ENCODE measurements around the gene LPAR1. TPM values are rescaled to one million over a fixed set of nuclear protein-coding genes. Genes with fewer than 3 reads are reported as not detected.
A peak's percentile ranks its signal among the peaks of the same experiment; 100 is the strongest.

Gene LPAR1
- total RNA-seq (under 1 TPM in 1 of 2 experiments, not detected in 1; 0.12 TPM), polyA plus RNA-seq (not detected)

DNA sequence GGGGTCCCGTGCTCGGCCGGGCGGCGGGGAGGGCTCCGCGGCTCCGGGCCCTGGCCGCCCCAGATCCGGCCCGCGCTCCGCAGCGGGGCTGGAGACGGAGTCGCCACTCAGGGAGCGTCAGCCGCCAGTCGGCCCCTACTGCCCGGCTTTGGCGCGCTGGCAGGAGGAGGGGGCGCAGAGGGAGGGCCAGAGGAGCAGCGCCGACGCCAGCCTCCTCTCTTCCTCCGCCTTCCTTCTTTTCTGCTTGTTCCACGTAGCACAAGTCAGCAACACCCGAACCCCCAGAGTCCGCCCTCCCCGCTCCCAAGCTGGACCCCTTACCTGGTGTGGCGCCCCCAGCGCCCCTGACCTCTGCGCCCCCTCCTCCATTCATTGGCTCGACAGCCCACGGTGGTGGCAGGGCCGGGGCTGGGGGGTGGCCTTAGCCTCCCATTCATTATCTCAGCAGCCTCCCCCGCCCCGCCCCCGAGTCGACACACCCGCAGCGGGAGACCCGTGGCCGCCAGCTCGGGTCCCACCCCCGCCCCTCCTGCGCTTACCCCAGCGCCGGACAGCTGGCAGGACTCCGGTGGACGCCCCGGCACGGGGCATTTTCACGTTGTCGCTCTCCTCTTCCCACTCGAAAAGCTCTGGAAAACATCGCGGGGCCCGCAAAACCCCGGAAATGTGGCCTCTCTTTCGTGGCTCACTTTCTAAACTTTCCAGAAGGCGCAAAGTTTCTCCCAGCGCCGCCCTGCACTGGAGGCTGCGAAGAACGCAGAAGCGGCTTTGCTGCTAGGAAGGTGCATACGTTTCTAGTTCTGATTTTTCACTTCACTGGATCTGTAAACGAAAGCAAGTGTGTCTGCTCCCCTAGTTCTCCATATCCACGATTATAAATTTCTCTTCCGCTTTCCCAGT is at the start of gene LPAR1:
TSS of gene LPAR1 (minus strand) at position 140 of the 900 bp plus-strand sequence. CDS start 66,353 bp downstream, outside the sequence.
- peaks cover 0 to 6% (median 0%) of the 10 kb centered on the region in 8 donors for H3K9me3 Mint-ChIP-seq
- CTCF ChIA-PET (ENCODE audit: partially characterized antibody) = no interaction called here

GRCh38 chr9:111078391-111079038 is 40.2 kb upstream of the LPAR1 start:
- Histone ChIP-seq H3K27me3 (ENCODE audit: insufficient read depth, low read length) (no peaks in the 10 kb centered on the region), H3K27ac (ENCODE audit: low read depth, low read length) (no peak overlapping the region), H3K4me1 (ENCODE audit: insufficient read depth, low read length) (no peaks in the 10 kb centered on the region), H3K36me3 (ENCODE audit: insufficient read depth, low read length) (no peaks in the 10 kb centered on the region), H3K9me3 (ENCODE audit: control insufficient read depth in 1 of 2, low read length in 2 of 2) (no peaks in the 10 kb centered on the region), H3K4me3 (ENCODE audit: low read length in 2 of 2) (no peak overlapping the region)
- Mint-ChIP-seq H3K4me3 (no peak overlapping the region), H3K9me3 (peaks cover 0 to 2% (median 0%) of the 10 kb centered on the region in 8 donors), H3K4me1 (no peaks in the 10 kb centered on the region), H3K36me3 (no peaks in the 10 kb centered on the region), H3K27me3 (peaks cover 2 to 3% of the 10 kb centered on the region in 2 donors), H3K27ac (no peak overlapping the region)
- intact Hi-C loops (cut with micrococcal nuclease) = no loop called here
- ChIA-PET POLR2A (ENCODE audit: partially characterized antibody) (no interaction called here), CTCF (ENCODE audit: partially characterized antibody) (no interaction called here)
- no peak for DNase-seq

More for the DNA sequence above, at the start of gene LPAR1:
- H3K27ac ChIP-seq (ENCODE audit: low read depth, low read length) = no peak within 1 kb of the TSS
- Mint-ChIP-seq H3K36me3 (no peaks in the 10 kb centered on the region), H3K4me3 (peak within 1 kb of the TSS in 7 of 8 donors; percentile 5 to 63 (median 53)), H3K27me3 (peaks cover 35 to 41% of the 10 kb centered on the region in 2 donors), H3K4me1 (peaks cover 7 to 12% (median 9%) of the 10 kb centered on the region in 4 donors), H3K27ac (peak within 1 kb of the TSS in 1 of 7 donors; percentile 44)
- peaks cover 5% of the 10 kb centered on the region for H3K27me3 ChIP-seq (ENCODE audit: insufficient read depth, low read length)
- no peaks in the 10 kb centered on the region for H3K4me1 ChIP-seq (ENCODE audit: insufficient read depth, low read length)
- no peaks in the 10 kb centered on the region for H3K36me3 ChIP-seq (ENCODE audit: insufficient read depth, low read length)
- POLR2A ChIA-PET (ENCODE audit: partially characterized antibody) = no interaction called here
- no peak for DNase-seq
- no peaks in the 10 kb centered on the region for H3K9me3 ChIP-seq (ENCODE audit: control insufficient read depth in 1 of 2, low read length in 2 of 2)
- no peak within 1 kb of the TSS for H3K4me3 ChIP-seq (ENCODE audit: low read length in 2 of 2)
- intact Hi-C loops (cut with micrococcal nuclease) = no loop called here

- no peak for DNase-seq
- Mint-ChIP-seq H3K36me3 (no peaks in the 10 kb centered on the region), H3K27me3 (peaks cover 2 to 6% of the 10 kb centered on the region in 2 donors), H3K4me3 (no peak overlapping the region), H3K9me3 (peaks cover 0 to 2% (median 0%) of the 10 kb centered on the region in 8 donors), H3K4me1 (no peaks in the 10 kb centered on the region), H3K27ac (no peak overlapping the region)
- H3K36me3 ChIP-seq (ENCODE audit: insufficient read depth, low read length) = no peaks in the 10 kb centered on the region
- ChIA-PET POLR2A (ENCODE audit: partially characterized antibody) (no interaction called here), CTCF (ENCODE audit: partially characterized antibody) (no interaction called here)
- H3K9me3 ChIP-seq (ENCODE audit: control insufficient read depth in 1 of 2, low read length in 2 of 2) = no peaks in the 10 kb centered on the region
- H3K4me3 ChIP-seq (ENCODE audit: low read length in 2 of 2) = no peak overlapping the region
- H3K27ac ChIP-seq (ENCODE audit: low read depth, low read length) = no peak overlapping the region
- no peaks in the 10 kb centered on the region for H3K27me3 ChIP-seq (ENCODE audit: insufficient read depth, low read length)
- intact Hi-C loops (cut with micrococcal nuclease) = no loop called here
- no peaks in the 10 kb centered on the region for H3K4me1 ChIP-seq (ENCODE audit: insufficient read depth, low read length)
These were observed 38.2 kb upstream of the LPAR1 start for GRCh38 chr9:111076519-111076918.

DNA sequence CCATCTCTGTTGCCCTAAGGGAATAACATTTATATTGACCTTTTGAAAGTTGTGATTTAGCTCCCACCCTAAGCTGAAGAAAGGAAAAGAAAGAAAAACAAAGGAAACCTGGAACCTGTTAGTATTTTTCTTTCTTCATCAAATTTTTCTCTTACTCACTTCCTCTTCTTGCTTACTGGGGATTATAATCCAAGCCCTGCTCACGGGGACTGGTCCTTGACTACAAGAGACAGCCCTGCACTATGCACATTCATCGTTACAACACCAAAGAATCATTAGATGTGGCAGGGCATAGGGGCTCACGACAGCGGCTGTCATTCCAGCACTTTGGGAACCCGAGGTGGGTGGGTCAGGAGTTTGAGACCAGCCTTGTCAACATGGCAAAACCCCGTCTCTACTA is 37.8 kb upstream of the LPAR1 start:
- Mint-ChIP-seq H3K4me3 (no peak overlapping the region), H3K9me3 (peaks cover 0 to 2% (median 0%) of the 10 kb centered on the region in 8 donors), H3K36me3 (no peaks in the 10 kb centered on the region), H3K27me3 (peaks cover 2 to 6% of the 10 kb centered on the region in 2 donors), H3K4me1 (no peaks in the 10 kb centered on the region), H3K27ac (no peak overlapping the region)
- CTCF ChIA-PET (ENCODE audit: partially characterized antibody) = no interaction called here
- POLR2A ChIA-PET (ENCODE audit: partially characterized antibody) = no interaction called here
- H3K27ac ChIP-seq (ENCODE audit: low read depth, low read length) = no peak overlapping the region
- H3K27me3 ChIP-seq (ENCODE audit: insufficient read depth, low read length) = no peaks in the 10 kb centered on the region
- intact Hi-C loops (cut with micrococcal nuclease) = no loop called here
- DNase-seq = no peak
- no peaks in the 10 kb centered on the region for H3K4me1 ChIP-seq (ENCODE audit: insufficient read depth, low read length)
- H3K9me3 ChIP-seq (ENCODE audit: control insufficient read depth in 1 of 2, low read length in 2 of 2) = no peaks in the 10 kb centered on the region
- no peak overlapping the region for H3K4me3 ChIP-seq (ENCODE audit: low read length in 2 of 2)
- H3K36me3 ChIP-seq (ENCODE audit: insufficient read depth, low read length) = no peaks in the 10 kb centered on the region

GRCh38 chr9:111074395-111074794 is 36.1 kb upstream of the LPAR1 start:
- H3K27ac ChIP-seq (ENCODE audit: low read depth, low read length) = no peak overlapping the region
- no peaks in the 10 kb centered on the region for H3K4me1 Mint-ChIP-seq

DNA sequence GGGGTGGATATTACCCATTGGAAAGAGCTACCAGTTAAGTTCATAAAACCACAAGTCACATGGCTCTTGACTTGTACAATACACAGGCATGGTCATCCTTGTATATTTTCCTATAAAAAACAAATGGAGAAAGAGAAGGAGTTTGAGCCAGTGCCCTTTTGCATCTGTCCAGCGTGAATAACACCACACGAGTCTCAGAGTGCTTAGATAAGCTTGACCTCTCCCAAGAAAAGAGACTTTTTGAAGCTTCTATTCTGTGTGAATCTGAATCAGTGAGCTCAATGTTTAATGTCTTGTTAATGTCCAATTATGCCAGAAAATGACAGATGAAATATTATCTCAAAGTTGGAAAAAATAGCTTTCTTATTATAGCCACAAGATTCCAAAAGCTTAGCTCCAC is 30.9 kb upstream of the LPAR1 start:
- Mint-ChIP-seq H3K36me3 (no peaks in the 10 kb centered on the region), H3K4me3 (no peak overlapping the region), H3K27me3 (peaks cover 0 to 4% of the 10 kb centered on the region in 2 donors), H3K27ac (no peak overlapping the region), H3K4me1 (no peaks in the 10 kb centered on the region), H3K9me3 (peaks cover 0 to 7% (median 0%) of the 10 kb centered on the region in 8 donors)
- intact Hi-C loops (cut with micrococcal nuclease) = no loop called here
- H3K4me1 ChIP-seq (ENCODE audit: insufficient read depth, low read length) = no peaks in the 10 kb centered on the region
- DNase-seq = no peak
- H3K27me3 ChIP-seq (ENCODE audit: insufficient read depth, low read length) = no peaks in the 10 kb centered on the region
- no peak overlapping the region for H3K4me3 ChIP-seq (ENCODE audit: low read length in 2 of 2)
- H3K9me3 ChIP-seq (ENCODE audit: control insufficient read depth in 1 of 2, low read length in 2 of 2) = no peaks in the 10 kb centered on the region
- CTCF ChIA-PET (ENCODE audit: partially characterized antibody) = no interaction called here
- no peak overlapping the region for H3K27ac ChIP-seq (ENCODE audit: low read depth, low read length)
- POLR2A ChIA-PET (ENCODE audit: partially characterized antibody) = no interaction called here
- no peaks in the 10 kb centered on the region for H3K36me3 ChIP-seq (ENCODE audit: insufficient read depth, low read length)

More at GRCh38 chr9:111074395-111074794, 36.1 kb upstream of the LPAR1 start:
- no peaks in the 10 kb centered on the region for H3K27me3 ChIP-seq (ENCODE audit: insufficient read depth, low read length)
- intact Hi-C loops (cut with micrococcal nuclease) = no loop called here
- ChIA-PET CTCF (ENCODE audit: partially characterized antibody) (no interaction called here), POLR2A (ENCODE audit: partially characterized antibody) (no interaction called here)
- DNase-seq = no peak
- Mint-ChIP-seq H3K36me3 (no peaks in the 10 kb centered on the region), H3K27me3 (peaks cover 2 to 6% of the 10 kb centered on the region in 2 donors), H3K27ac (no peak overlapping the region), H3K9me3 (peaks cover 0 to 2% (median 0%) of the 10 kb centered on the region in 8 donors), H3K4me3 (no peak overlapping the region)
- H3K4me1 ChIP-seq (ENCODE audit: insufficient read depth, low read length) = no peaks in the 10 kb centered on the region
- H3K4me3 ChIP-seq (ENCODE audit: low read length in 2 of 2) = no peak overlapping the region
- H3K36me3 ChIP-seq (ENCODE audit: insufficient read depth, low read length) = no peaks in the 10 kb centered on the region
- H3K9me3 ChIP-seq (ENCODE audit: control insufficient read depth in 1 of 2, low read length in 2 of 2) = no peaks in the 10 kb centered on the region

GRCh38 chr9:111068771-111069170 is 30.5 kb upstream of the LPAR1 start:
- Histone ChIP-seq H3K4me3 (ENCODE audit: low read length in 2 of 2) (no peak overlapping the region), H3K27me3 (ENCODE audit: insufficient read depth, low read length) (no peaks in the 10 kb centered on the region), H3K27ac (ENCODE audit: low read depth, low read length) (no peak overlapping the region), H3K4me1 (ENCODE audit: insufficient read depth, low read length) (no peaks in the 10 kb centered on the region), H3K9me3 (ENCODE audit: control insufficient read depth in 1 of 2, low read length in 2 of 2) (no peaks in the 10 kb centered on the region), H3K36me3 (ENCODE audit: insufficient read depth, low read length) (no peaks in the 10 kb centered on the region)
- CTCF ChIA-PET (ENCODE audit: partially characterized antibody) = no interaction called here
- Mint-ChIP-seq H3K27ac (no peak overlapping the region), H3K27me3 (peaks cover 0 to 4% of the 10 kb centered on the region in 2 donors), H3K4me1 (no peaks in the 10 kb centered on the region), H3K4me3 (no peak overlapping the region), H3K36me3 (no peaks in the 10 kb centered on the region), H3K9me3 (peaks cover 0 to 7% (median 0%) of the 10 kb centered on the region in 8 donors)
- POLR2A ChIA-PET (ENCODE audit: partially characterized antibody) = no interaction called here
- intact Hi-C loops (cut with micrococcal nuclease) = no loop called here
- no peak for DNase-seq

All from CD4-positive, alpha-beta memory T cell (primary cell).